Activated CD8-positive, alpha-beta memory T cell treated with anti-CD3 and anti-CD28 coated beads, Interleukin-2, amount 50 U/mL, for 1 hour (primary cell): ENCODE data around the gene FAM50A.
"Not testable (repeated sequence)": the region's sequence is repeated elsewhere in the genome, so short reads cannot be mapped to it uniquely, and the experiment has no call there.

Experiments used
- DNase-seq: peaks from one replicate; pipeline ENCODE4 v3.0.0-alpha.2; 2020; ENCODE audit errors: extremely low read depth

The FAM50A gene

DNA sequence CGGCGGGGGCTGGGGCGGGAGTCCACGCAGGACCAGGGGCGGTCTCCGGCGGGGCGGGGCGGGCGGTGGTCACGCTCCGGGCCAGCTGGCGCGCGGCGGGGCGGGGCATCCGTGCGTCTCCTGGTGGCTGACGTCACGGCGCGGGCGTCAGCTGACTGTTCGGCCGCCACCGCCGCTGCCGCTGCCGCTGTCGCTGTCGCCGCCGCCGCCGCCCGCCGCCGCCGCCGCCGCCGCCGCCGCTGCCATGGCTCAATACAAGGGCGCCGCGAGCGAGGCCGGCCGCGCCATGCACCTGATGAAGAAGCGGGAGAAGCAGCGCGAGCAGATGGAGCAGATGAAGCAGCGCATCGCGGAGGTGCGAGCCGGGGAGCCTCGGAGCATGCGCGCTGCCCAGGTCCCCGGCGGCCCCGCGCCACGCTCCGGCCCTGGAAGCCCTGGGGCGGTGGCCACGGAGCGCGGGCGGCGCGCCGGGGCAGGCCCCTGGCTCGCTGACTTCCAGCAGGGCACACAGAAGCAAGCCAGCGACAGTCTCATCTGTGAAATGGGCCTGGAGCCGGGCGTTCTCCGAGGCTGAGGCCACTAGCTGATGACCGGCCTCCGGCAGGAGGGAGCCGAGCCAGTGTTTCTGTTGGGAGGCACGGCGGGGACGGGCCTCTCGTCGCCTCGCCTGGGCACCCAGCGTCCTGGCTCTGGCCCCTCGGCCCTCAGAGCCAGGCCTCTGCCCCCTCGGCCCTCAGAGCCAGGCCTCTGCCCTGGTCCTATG lies at the start of gene FAM50A:
FAM50A (plus strand) TSS at position 150 of the 763 bp plus-strand sequence; CDS start at position 245, 95 bp downstream.
- no peak for DNase-seq

- not testable (repeated sequence) for DNase-seq
Observed at GRCh38 chrX:154396363-154396762, 47.6 kb upstream of the FAM50A start.

DNA sequence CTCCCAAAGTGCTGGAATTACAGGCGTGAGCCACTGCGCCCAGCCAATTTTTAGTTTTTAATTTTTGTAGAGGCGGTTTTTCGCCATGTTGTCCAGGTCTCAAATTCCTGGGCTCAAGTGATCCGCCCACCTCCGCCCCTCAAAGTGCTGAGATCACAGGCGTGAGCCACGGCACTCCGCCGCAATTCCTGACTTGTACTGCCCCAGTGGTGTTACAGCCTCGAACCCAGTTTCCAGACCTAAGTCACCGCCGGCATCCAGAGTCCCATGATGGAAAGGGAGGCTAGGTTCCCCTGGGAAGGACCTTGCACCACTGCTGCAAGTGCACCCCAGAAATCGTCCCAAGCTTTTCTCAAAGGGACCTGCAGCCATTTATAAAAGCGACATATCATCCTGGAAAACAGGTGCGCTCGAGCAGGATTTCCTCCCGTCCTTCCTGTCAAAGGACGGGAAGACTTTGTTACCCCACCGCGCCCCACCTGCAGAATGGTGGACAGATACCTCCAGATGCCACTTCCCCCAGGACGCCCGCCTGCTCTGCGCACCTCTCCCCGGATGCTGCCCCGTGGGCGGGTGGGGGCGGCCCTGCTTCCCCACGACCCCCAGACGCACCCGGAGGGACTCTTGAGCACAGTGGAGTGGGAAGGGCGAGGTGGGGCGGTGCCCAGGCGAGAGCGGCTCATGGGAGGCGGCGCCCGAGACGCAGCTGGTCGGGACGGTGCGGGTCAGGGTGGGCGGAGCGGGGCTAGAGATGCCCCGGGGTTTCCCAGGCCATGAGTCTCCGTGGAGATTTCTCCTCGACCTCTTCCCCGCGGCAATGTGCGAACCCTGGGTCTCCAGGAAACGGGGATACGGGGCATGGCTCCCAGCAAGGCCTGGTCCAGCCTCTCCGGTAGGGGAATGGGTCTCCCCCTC lies 46.7 kb upstream of the FAM50A start:
- DNase-seq = no peak

GRCh38 chrX:154397888-154398667 lies 45.9 kb upstream of the FAM50A start, which contains the start of gene RPL10:
Gene RPL10, plus strand, starts transcription at chrX:154398377. Its CDS starts 143 bp downstream, at chrX:154398520.
- peak; percentile 81 for DNase-seq

- DNase-seq = peak; percentile 51
Observed at GRCh38 chrX:154398668-154399526, 45.0 kb upstream of the FAM50A start.

DNA sequence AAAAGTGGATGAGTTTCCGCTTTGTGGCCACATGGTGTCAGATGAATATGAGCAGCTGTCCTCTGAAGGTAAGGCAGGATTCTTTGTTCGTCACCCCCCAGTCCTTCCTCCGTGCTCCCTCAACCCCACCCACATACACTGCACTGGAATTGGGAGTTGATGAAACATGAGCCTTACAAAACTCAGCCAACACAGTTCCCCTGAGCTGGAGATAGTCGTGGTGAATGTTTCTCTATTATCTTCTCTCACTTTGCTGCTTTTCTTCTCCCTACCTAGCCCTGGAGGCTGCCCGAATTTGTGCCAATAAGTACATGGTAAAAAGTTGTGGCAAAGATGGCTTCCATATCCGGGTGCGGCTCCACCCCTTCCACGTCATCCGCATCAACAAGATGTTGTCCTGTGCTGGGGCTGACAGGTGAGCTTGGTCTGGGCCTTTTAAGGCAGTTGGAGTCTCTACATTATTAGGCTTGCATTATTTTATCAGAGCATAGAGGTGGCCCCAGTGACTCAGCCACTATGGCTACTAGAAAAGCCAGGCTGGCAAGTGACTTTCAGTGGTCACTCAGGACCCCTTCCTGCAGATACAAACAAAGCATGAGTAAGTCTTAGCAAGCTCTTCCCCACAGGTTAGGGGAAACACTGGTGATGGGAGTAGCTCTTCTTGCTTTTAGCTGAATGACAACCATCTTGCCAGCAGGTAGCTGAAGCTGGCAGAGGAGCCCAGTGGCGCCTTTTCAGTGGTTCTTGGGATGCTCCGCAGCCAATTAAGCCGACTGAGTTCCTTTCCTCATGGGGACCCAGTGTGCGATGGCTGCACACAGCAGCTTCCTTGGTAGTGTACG lies 44.2 kb upstream of the FAM50A start:
- no peak for DNase-seq

DNA sequence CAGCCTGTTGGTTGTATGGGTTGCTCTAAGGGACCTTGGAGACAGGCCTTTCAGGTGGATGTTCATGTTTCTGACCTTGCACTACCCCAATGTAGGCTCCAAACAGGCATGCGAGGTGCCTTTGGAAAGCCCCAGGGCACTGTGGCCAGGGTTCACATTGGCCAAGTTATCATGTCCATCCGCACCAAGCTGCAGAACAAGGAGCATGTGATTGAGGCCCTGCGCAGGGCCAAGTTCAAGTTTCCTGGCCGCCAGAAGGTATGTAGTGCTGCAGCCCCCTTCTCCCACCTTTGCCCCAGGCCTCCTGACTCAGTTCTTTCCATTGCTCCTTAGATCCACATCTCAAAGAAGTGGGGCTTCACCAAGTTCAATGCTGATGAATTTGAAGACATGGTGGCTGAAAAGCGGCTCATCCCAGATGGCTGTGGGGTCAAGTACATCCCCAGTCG lies 43.5 kb upstream of the FAM50A start:
- not testable (repeated sequence) for DNase-seq

GRCh38 chrX:154401045-154401799 lies 42.7 kb upstream of the FAM50A start:
- DNase-seq = no peak

DNA sequence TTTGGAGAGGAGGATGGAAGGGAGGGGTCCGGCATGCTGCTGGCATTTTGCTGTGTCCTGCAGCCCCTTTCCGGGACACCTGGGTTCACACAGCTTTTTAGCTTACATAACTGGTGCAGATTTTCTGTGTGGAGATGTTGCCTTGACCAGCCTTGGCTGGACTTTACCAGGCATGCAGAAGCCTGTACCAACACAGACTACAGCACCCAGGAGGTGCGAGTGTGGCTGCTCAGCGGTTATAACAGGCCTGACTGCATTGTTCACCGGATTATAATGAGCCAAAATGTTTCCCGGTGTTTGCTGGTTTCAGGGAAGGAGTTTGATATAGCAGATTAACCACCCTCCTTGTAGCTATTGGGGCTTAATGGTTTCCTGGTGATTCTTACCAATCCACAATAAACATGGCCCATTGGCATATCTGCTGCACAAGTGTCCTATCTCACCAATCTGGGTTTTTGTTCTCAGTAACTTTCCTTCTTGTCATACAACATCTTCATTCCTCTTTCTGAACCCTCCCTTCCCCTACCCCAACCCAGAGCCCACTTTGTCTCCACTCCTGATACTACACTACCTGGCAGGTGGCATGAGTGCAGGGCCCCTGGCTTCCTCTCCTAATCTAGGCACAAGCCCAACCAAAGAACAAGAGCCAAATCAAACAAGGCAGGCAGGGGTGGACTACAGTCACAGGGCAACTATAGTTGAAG lies 41.9 kb upstream of the FAM50A start:
- no peak for DNase-seq

GRCh38 chrX:154402622-154403127 lies 41.3 kb upstream of the FAM50A start:
- DNase-seq = no peak

DNA sequence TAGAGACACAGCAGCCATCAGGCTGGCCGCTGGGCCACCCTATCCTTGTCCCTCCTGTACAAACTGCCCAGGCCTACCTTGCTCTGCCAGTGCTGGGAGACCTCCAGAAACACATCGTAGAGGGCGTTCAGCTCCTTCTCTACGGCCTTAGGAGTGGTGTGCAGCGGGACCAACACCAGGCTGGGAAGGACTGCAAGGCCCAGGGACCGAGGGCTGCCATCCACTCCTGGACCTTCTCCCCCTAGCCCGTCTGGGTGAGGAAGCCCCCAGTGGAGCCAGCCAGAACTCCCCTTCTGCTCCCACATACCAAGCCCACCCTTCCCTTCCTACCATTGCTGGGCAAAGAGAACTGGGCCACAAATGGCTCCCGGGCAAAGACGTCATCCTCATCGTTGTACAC lies 40.7 kb upstream of the FAM50A start:
- no peak for DNase-seq

DNA sequence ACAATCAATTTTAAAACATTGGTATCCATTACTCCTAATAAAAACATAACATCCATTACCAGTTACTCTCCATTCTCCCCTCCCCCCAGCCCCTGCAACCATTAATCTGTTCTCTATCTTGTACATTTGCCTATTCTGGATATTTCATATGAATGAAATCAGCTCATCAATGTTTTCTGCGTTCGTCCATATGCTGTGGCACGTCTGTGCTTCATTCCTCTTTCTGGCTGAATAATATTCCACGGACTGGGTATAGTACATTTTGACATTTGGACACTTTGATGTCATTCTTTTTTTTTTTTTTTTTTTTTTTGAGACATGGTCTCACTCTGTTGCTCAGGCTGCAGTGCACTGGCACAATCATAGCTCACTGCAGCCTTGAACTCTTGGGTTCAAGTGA lies 40.1 kb upstream of the FAM50A start:
- no peak for DNase-seq

GRCh38 chrX:154404625-154405192 lies 39.2 kb upstream of the FAM50A start:
- no peak for DNase-seq

GRCh38 chrX:154408659-154409221 lies 35.2 kb upstream of the FAM50A start:
- DNase-seq = no peak

DNA sequence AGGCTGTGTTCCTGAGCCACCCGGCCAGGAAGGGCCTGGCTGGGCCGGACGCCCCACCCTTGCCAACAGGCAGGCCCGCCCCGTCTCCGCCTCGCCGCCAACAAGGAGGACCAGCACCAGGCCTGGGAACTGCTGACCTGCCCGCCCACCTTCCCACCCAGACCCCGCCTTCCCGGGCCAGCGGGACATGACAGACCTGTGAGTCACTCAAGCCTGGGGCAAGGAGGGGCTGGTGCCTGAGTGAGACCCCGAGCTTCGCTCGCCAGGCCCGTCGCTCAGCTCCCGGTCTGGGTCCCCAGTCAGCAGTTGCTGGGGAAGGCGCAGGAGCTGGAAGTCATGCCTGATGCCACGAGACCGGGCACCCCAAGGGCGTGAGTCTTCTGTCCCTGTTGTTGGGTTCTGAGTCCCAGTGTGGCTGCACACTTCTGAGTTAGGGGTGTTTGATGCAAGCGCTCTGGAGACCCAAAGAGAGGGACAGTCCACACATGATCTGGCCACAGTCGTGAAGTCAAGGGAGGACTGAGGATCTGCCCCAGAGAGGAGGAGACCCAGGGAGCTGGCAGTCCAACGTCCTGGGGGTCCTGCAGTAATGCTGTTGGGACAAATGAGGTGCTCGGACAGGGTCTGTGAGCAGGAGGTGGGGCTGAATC lies 34.6 kb upstream of the FAM50A start, which contains the start of gene DNASE1L1:
DNASE1L1 (minus strand) TSS at position 33 of the 650 bp plus-strand sequence. CDS start 3,686 bp downstream, outside the sequence.
- DNase-seq = no peak

GRCh38 chrX:154411981-154412340 lies 32.0 kb upstream of the FAM50A start:
- DNase-seq = no peak

GRCh38 chrX:154412468-154412867 lies 31.5 kb upstream of the FAM50A start:
- no peak for DNase-seq
